ENCODE data around the gene PERM1.
A peak's percentile ranks its signal among the peaks of the same experiment; 100 is the strongest.
"Not testable (repeated sequence)": the region's sequence is repeated elsewhere in the genome, so short reads cannot be mapped to it uniquely, and the experiment has no call there.

The PERM1 gene

GRCh38 chr1:963301-963651 lies 18.6 kb downstream of the PERM1 start:
- no peak for DNase-seq

GRCh38 chr1:962381-963300 lies 19.3 kb downstream of the PERM1 start:
- no peak for DNase-seq

GRCh38 chr1:961132-961669 lies 20.7 kb downstream of the PERM1 start:
- DNase-seq = no peak

- DNase-seq = no peak
These were observed 21.3 kb downstream of the PERM1 start, which contains the start of gene KLHL17 for GRCh38 chr1:960363-961131. Gene KLHL17 (plus strand): TSS chr1:960584. CDS start chr1:960694, 110 bp downstream.

DNA sequence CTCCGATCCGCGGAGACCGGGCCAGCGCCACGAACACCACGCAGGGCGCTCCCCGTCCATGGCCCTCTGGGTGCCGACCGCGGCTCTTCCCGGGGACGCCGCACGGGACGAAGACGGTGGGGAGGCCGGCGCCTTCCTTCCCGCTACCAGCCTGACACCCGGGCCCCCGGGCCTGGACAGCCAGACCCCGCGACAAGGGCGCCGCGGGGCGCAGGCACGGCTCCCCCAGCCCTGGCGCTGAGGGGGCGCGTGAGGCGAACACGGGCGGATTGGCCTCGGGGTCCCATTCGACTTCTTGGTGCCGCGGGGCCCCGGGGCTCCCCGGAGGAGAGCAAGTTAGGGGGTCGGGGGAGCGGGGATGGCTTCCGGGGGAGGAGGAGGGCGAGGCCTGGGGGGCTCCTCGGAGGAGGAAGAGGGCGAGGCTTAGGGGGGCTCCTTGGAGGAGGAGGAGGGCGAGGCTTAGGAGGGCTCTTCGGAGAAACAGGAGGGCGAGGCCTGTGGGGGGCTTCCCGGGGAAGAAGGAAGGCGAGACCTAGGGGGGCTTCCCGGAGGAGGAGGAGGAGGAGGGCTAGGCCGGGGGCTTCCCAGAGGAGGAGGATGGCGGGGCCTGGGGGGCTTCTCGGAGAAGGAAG lies 22.0 kb downstream of the PERM1 start:
- DNase-seq = no peak

GRCh38 chr1:958823-959730 lies 22.8 kb downstream of the PERM1 start, which contains the start of gene NOC2L:
Gene NOC2L (minus strand): TSS chr1:959256. CDS start chr1:959240, 16 bp downstream.
- DNase-seq = peak; percentile 61

DNA sequence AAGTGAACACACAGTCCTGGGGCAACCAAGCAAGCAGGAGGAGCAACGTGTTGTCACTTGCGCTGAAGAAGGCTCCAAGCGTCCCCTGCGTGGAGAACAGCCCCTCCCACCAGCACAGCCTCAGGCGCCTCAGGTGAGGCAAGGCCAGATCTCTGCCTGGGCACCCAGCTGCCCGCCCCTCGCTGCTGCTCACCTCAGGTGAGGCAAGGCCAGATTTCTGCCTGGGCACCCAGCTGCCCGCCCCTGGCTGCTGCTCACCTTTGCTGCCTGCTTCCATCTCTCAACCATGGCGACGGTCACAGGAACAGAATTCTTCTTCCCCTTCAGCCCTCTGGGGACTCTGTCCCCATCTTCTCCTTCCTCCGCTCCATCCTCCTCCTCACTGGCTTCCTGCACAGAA lies 25.3 kb downstream of the PERM1 start:
- DNase-seq = no peak

DNA sequence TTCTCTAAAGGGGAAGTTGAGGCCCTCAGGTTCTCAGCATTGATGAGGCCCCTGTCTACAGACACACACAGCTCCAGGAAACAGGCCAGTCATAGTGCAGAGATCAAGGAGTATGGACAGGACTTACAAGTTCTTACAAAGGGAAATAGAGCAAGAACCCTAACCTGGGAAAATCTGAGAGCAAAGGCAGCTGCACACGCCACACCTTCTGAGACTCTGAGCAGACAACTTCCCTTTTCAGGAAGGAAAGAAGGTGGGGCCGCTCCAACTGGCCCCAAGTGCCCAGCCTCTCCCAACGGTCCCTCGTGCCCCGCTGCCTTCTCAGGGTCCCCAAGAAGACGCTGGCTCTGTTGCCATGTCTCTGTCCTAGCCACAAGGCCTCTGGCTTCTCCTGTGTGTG lies 26.4 kb downstream of the PERM1 start:
- no peak for DNase-seq

- DNase-seq = no peak
These were observed 27.0 kb downstream of the PERM1 start for GRCh38 chr1:954927-955326.

GRCh38 chr1:953524-954320 lies 28.2 kb downstream of the PERM1 start:
- no peak for DNase-seq

DNA sequence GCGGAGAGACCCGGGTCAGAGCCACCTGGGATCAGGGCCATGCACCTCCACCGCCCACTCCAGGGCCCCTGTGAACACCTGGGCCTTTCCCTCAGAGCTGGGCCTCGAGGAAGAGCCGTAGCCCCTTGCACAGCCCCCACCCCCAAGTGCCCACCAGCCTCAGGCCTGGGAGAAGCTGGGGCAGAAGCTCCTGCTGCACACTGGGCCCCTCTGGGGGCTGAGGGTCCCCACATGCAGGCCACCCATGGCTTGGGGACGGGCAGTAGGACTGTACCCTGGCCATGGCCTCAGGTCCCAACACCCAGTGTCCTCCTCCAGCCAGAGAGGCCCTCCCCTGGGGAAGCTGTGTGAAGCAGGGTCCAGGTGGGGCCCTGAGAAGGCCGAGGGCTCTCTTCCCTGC lies 29.3 kb downstream of the PERM1 start:
- no peak for DNase-seq

- no peak for DNase-seq
These were observed 29.7 kb downstream of the PERM1 start for GRCh38 chr1:952201-952600.

DNA sequence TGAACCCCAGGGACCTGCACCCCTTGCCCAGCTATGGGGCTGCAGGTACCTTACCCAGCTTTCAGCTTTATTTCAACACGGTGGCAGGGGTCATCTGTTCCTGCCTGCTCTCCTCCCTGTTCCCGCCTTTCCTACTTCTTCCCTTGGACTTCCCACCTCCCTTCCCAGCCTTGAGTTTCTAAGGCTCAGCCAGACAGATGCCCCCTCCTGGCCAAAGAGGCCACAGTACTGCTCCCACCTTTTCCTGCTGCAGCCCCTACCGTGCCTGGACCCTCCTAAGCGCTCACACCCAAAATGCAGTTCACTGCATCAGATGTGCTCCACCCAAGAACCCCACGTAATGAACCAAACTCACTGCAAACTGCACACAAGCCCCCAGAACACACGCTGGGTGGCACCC lies 30.5 kb downstream of the PERM1 start:
- no peak for DNase-seq

DNA sequence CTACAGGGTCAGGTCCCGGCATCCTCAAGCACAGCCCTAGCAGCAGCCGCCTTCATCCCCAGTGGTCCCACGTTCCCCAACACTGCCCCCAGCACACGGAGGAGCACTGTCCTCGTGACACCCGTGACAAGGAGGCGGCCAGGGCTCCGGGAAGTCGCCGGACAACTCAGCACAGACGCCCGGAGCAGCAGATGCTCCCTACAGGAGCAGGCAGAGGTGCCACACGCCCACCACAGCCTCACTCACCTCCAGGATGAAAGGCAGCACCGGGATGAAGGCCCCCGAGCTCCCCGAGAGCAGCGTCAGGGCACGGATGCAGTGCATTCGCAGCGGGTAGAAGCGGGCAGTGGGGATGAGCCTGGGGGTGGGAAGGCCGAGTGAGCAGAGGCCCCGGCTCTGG lies 31.0 kb downstream of the PERM1 start:
- no peak for DNase-seq

DNA sequence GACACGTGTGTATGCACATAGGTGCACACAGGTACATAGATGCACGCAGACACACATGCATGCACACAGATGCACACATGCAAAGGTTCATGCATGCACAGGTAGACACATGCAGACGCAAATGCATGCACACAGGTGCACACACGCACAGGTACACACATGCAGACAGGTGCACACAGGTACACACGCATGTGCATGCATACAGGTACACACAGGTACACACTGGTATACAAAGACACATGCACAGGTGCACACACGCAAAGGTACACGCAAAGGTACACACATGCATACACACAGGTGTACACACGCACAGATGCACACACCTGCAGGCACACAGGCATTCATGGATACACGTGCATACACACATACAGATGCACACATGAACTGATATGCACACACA lies 31.6 kb downstream of the PERM1 start:
- no peak for DNase-seq

DNA sequence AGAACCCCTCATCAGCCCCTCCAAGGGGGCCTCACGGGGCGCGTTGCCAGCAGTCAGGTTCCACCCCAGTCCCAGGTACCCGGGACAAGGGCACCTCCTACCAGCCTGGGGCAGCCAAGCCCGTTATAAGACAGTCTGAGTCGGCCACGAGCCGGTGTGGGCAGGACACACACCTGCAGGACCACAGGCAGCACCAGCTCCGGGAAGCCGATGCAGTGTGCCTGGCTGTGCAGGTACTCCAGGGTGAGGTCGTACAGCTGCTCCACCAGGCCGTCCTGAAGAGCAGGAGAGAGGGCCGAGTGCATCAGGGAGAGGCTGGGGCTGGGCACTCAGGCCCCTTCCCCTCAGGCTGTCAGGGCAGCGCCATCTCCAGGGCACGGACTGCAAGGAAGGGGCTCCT lies 33.9 kb downstream of the PERM1 start:
- no peak for DNase-seq

DNA sequence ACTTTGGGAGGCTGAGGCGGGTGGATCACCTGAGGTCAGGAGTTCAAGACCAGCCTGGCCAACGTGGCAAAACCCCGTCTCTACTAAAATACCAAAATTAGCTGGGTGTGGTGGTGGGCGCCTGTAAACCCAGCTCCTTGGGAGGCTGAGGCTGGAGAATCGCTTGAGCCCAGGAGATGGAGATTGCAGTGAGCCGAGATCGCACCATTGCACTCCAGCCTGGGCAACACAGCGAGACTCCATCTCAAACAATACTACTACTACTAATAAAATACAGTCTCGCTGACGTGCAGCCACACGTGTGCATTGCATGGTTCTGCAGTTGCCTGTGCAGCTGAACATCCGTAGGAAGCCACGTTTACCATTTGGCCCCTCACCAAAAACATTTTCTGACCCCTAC lies 35.1 kb downstream of the PERM1 start:
- not testable (repeated sequence) for DNase-seq

GRCh38 chr1:945688-946556 lies 36.0 kb downstream of the PERM1 start:
- DNase-seq = no peak

DNA sequence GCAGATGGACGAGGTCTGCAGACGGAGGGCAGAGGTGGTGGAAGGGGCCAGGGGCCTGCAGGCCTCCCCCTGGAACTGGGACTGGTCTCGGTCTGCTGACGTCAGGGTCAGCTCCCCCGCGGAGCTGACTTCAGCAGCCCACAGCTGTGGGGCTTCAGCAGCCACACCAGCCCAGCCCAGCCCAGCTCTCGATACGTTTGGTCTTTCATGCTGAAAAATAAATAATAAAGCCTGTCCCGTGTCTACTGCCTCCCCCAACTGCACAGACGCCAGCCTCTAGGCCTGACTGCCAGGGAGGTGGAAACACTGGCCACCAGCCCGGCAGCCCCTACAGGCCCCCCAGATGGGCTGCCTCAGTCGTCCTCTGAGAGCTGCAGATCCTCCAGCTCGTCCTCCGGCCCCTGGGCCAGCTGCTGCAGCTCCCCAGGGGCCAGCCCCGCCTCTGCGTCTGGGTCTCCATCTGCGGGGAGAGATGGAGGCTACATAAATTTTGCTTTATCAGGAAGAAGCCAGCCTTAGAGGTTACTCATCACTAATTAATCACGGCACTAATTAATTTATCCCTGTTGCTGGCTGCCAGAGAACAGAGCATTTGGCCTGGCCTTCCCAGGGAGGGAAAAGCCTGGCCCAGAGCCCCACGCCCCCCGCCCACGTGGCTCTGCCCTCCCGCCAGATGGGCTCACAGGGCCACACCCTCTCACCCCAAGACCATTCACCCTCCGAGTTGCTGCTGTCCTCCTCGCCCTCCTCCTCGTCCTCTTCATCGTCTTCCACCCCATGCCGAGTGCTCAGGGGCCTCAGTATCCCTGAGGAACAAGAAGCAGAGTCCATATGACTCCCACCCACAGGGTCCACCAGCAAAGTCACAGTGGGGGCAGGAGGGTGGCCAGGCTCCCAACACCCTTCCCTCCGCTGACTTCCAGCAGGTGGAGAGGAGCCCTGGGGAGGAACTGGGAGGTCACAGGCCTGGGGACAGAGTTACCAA lies 37.3 kb downstream of the PERM1 start:
- DNase-seq = peak; percentile 75
